ELR (cell line): ENCODE results near the gene CEP290.
"Not testable (repeated sequence)": the region's sequence is repeated elsewhere in the genome, so short reads cannot be mapped to it uniquely, and the experiment has no call there.

Experiments used
- DNase-seq: peaks from one replicate; pipeline ENCODE4 v3.0.0-alpha.2; 2015; ENCODE audit warnings: low read depth

CEP290 gene

GRCh38 chr12:88036353-88036965 is 105.4 kb downstream of the CEP290 start:
- peak; percentile 65 for DNase-seq

- DNase-seq, result no peak
Measured at GRCh38 chr12:88035907-88036289, 106.0 kb downstream of the CEP290 start.

- peak; percentile 90 for DNase-seq
Measured at GRCh38 chr12:88035271-88035906, 106.5 kb downstream of the CEP290 start.

- DNase-seq, result not testable (repeated sequence)
Measured at GRCh38 chr12:88031161-88031560, 110.7 kb downstream of the CEP290 start.

- no peak for DNase-seq
Measured at GRCh38 chr12:88029093-88029665, 112.7 kb downstream of the CEP290 start, which contains the start of gene C12orf50. C12orf50 (minus strand) TSS chr12:88029401; CDS start chr12:88026962, 2,439 bp downstream.

- DNase-seq, result no peak
Measured at GRCh38 chr12:88026196-88026595, 115.7 kb downstream of the CEP290 start.

- DNase-seq, result no peak
Measured at GRCh38 chr12:88017964-88018363, 123.9 kb downstream of the CEP290 start.

- no peak for DNase-seq
Measured at GRCh38 chr12:88015825-88016224, 126.1 kb downstream of the CEP290 start.

GRCh38 chr12:88011755-88012154 is 130.1 kb downstream of the CEP290 start:
- DNase-seq, result no peak

GRCh38 chr12:88006351-88006750 is 135.5 kb downstream of the CEP290 start:
- DNase-seq, result no peak

- DNase-seq, result no peak
Measured at GRCh38 chr12:88001327-88001726, 140.6 kb downstream of the CEP290 start.
